T-helper 2 cell (primary cell): ENCODE measurements around the gene DHRSX.
A peak's percentile ranks its signal among the peaks of the same experiment; 100 is the strongest.
"Not testable (repeated sequence)": the region's sequence is repeated elsewhere in the genome, so short reads cannot be mapped to it uniquely, and the experiment has no call there.

Experiments
- DNase-seq, 5 experiments: peaks; one replicate each; pipeline versions ENCODE4 v3.0.0 to v3.0.0-alpha.2; 2012 to 2022

Gene DHRSX

GRCh38 chrX:2299871-2300270 is 200.9 kb downstream of the DHRSX start:
- no peak for DNase-seq

GRCh38 chrX:2286731-2287130 is 214.0 kb downstream of the DHRSX start:
- DNase-seq = no peak

GRCh38 chrX:2284601-2285000 is 216.2 kb downstream of the DHRSX start:
- no peak for DNase-seq

- DNase-seq = no peak
These were observed 216.6 kb downstream of the DHRSX start for GRCh38 chrX:2284133-2284532.

- DNase-seq = no peak
These were observed 217.5 kb downstream of the DHRSX start for GRCh38 chrX:2283111-2283859.

- DNase-seq = no peak
These were observed 218.2 kb downstream of the DHRSX start for GRCh38 chrX:2282490-2283090.

GRCh38 chrX:2272337-2272736 is 228.4 kb downstream of the DHRSX start:
- no peak for DNase-seq

GRCh38 chrX:2271595-2271994 is 229.2 kb downstream of the DHRSX start:
- not testable (repeated sequence) for DNase-seq

GRCh38 chrX:2270783-2271182 is 230.0 kb downstream of the DHRSX start:
- not testable (repeated sequence) for DNase-seq

GRCh38 chrX:2267890-2268289 is 232.9 kb downstream of the DHRSX start:
- no peak for DNase-seq

GRCh38 chrX:2266445-2267349 is 234.1 kb downstream of the DHRSX start:
- peak in 1 of 5 experiments; percentile 24 for DNase-seq

GRCh38 chrX:2265658-2266444 is 234.9 kb downstream of the DHRSX start:
- not testable (repeated sequence) for DNase-seq

GRCh38 chrX:2264179-2265030 is 236.4 kb downstream of the DHRSX start:
- peak in 1 of 5 experiments; percentile 48 for DNase-seq

GRCh38 chrX:2263203-2263602 is 237.6 kb downstream of the DHRSX start:
- no peak for DNase-seq

- no peak for DNase-seq
These were observed 238.1 kb downstream of the DHRSX start for GRCh38 chrX:2262668-2263055.

- DNase-seq = no peak
These were observed 238.7 kb downstream of the DHRSX start for GRCh38 chrX:2261831-2262667.

- no peak for DNase-seq
These were observed 248.3 kb downstream of the DHRSX start for GRCh38 chrX:2252331-2253065.

- DNase-seq = no peak
These were observed 249.6 kb downstream of the DHRSX start for GRCh38 chrX:2251211-2251610.

GRCh38 chrX:2243913-2244460 is 256.8 kb downstream of the DHRSX start:
- no peak for DNase-seq

- no peak for DNase-seq
These were observed 257.8 kb downstream of the DHRSX start for GRCh38 chrX:2242980-2243379.
